ENCODE data around the gene SMARCAL1. TPM values are rescaled to one million over a fixed set of nuclear protein-coding genes. Genes with fewer than 3 reads are reported as not detected.

Gene SMARCAL1
- total RNA-seq, 2 experiments from 2014 or later: 6.3 TPM

DNA sequence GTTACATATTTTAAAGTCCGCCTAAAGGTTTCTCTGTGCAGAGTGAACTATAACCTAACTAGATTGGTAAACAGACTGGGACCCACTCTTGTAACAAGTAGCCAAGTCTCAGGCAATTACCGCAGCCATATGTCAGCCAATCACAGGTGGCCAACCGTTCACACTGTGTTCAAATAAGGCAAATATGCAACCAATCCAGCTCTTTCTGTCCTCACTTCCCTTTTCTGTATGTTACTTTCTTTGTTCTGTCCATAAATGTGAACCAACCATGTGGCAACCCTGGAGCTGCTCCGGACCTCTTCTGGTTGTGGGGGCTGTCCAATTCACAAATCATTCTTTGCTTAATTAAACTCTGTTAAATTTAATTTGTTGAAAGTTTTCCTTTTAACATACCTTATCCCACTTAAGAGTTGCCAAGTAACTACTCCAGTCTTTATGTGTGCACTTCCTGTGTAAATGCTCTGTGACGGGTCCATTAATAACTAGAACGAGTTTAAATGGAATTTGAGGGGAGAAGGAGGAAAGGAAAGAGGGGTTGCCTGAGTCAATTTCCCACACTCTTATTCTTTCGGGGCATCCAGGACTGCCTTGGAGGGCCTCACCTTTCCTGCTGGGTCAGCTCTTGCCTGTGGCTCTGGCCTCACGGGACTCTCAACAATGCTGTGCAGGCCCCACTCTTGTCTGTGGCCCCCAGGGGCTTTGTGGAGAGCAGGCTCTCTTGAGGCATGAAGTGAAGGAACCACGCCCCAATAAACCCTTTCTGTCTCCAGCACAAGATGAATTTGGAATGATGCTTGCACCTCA lies 79.7 kb downstream of the SMARCAL1 start:
- ATAC-seq (ENCODE audit: poor library complexity) (no peak), DNase-seq (no peak)
- H3K4me3 Mint-ChIP-seq: no peak overlapping the region
- TF ChIP-seq, protein P1, sequence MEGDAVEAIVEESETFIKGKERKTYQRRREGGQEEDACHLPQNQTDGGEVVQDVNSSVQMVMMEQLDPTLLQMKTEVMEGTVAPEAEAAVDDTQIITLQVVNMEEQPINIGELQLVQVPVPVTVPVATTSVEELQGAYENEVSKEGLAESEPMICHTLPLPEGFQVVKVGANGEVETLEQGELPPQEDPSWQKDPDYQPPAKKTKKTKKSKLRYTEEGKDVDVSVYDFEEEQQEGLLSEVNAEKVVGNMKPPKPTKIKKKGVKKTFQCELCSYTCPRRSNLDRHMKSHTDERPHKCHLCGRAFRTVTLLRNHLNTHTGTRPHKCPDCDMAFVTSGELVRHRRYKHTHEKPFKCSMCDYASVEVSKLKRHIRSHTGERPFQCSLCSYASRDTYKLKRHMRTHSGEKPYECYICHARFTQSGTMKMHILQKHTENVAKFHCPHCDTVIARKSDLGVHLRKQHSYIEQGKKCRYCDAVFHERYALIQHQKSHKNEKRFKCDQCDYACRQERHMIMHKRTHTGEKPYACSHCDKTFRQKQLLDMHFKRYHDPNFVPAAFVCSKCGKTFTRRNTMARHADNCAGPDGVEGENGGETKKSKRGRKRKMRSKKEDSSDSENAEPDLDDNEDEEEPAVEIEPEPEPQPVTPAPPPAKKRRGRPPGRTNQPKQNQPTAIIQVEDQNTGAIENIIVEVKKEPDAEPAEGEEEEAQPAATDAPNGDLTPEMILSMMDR (IDR thresholded peaks at IDR 0.05): no peak
- no peak overlapping the region for H3K27ac ChIP-seq (ENCODE audit: low read depth in 1 of 2, low read length in 2 of 2)
- no peaks in the 10 kb centered on the region for H3K27me3 Mint-ChIP-seq
- no peak overlapping the region for H3K27ac Mint-ChIP-seq
- no peaks in the 10 kb centered on the region for H3K36me3 Mint-ChIP-seq (ENCODE audit: low read depth)
- intact Hi-C loops (cut with DNase I, micrococcal nuclease): loop anchor here in 1 of 2 experiments (10.0 kb wide), 1 partner anchor 457 kb away; no protein-coding TSS in a partner anchor
- no peaks in the 10 kb centered on the region for H3K9me3 ChIP-seq (ENCODE audit: control insufficient read depth in 1 of 2, insufficient read depth in 1 of 2, low read length in 2 of 2)
- H3K27me3 ChIP-seq (ENCODE audit: control insufficient read depth in 1 of 2, insufficient read depth in 2 of 2, low read length in 2 of 2): no peaks in the 10 kb centered on the region
- no peaks in the 10 kb centered on the region for H3K36me3 ChIP-seq (ENCODE audit: insufficient read depth, low read length)
- ChIA-PET POLR2A (no interaction called here), CTCF (interaction anchor here (0.8 kb wide), 1 partner anchor 16 kb away, joined by 3 read pairs; no protein-coding TSS in a partner anchor)
- H3K4me3 ChIP-seq (ENCODE audit: low read length): no peak overlapping the region
- H3K4me1 ChIP-seq (ENCODE audit: insufficient read depth, low read length): no peaks in the 10 kb centered on the region
- no peaks in the 10 kb centered on the region for H3K9me3 Mint-ChIP-seq
- H3K4me1 Mint-ChIP-seq (ENCODE audit: low read depth): no peaks in the 10 kb centered on the region

DNA sequence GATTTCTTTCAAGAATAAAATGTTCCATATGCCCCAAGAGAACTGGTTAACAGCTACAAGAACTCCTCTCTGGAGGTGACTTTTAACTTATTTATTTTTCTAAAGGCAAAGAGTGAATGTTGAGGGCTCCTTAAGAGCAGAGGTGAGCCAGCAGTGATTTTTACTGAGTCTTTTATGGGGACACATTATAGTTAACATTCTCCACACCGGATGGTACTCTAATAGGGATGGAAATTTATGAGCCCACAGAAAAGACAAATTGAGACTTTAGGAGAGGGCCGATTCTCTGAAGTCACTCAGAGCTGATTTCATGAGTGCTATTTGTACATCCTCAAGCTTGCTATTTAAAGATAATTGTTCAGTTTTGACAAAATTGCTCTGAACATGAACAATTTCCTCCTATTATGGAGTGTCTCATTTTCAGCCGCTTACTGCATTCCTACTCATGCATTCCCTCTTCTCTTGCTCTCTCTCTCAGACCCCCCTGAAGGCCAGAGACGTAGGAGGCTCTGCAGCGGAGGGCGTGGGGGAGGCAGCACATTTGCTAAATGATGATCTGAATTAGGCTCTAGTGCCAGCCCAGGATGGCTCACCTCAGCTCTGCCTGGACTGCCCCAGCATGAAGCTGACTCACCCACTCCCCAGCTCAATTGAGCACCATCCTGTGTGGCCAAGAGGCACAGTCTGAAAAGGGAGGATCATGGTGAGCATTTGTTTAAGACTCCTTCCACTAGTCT lies 80.5 kb downstream of the SMARCAL1 start:
- no peaks in the 10 kb centered on the region for H3K27me3 ChIP-seq (ENCODE audit: control insufficient read depth in 1 of 2, insufficient read depth in 2 of 2, low read length in 2 of 2)
- Mint-ChIP-seq H3K27me3 (no peaks in the 10 kb centered on the region), H3K9me3 (no peaks in the 10 kb centered on the region), H3K4me3 (no peak overlapping the region), H3K27ac (no peak overlapping the region), H3K36me3 (ENCODE audit: low read depth) (no peaks in the 10 kb centered on the region), H3K4me1 (ENCODE audit: low read depth) (peaks cover 7% of the 10 kb centered on the region)
- H3K9me3 ChIP-seq (ENCODE audit: control insufficient read depth in 1 of 2, insufficient read depth in 1 of 2, low read length in 2 of 2): no peaks in the 10 kb centered on the region
- DNase-seq: no peak
- no peak for ATAC-seq (ENCODE audit: poor library complexity)
- POLR2A ChIA-PET: no interaction called here
- no peaks in the 10 kb centered on the region for H3K36me3 ChIP-seq (ENCODE audit: insufficient read depth, low read length)
- H3K4me1 ChIP-seq (ENCODE audit: insufficient read depth, low read length): peaks cover 5% of the 10 kb centered on the region
- intact Hi-C loops (cut with DNase I, micrococcal nuclease): loop anchor here in 1 of 2 experiments (10.0 kb wide), 1 partner anchor 458 kb away; no protein-coding TSS in a partner anchor
- H3K4me3 ChIP-seq (ENCODE audit: low read length): no peak overlapping the region
- TF ChIP-seq, protein P1 (IDR thresholded peaks at IDR 0.05): no peak
- no peak overlapping the region for H3K27ac ChIP-seq (ENCODE audit: low read depth in 1 of 2, low read length in 2 of 2)
- CTCF ChIA-PET: interaction anchor here (0.8 kb wide), 1 partner anchor 15 kb away, joined by 3 read pairs; no protein-coding TSS in a partner anchor

DNA sequence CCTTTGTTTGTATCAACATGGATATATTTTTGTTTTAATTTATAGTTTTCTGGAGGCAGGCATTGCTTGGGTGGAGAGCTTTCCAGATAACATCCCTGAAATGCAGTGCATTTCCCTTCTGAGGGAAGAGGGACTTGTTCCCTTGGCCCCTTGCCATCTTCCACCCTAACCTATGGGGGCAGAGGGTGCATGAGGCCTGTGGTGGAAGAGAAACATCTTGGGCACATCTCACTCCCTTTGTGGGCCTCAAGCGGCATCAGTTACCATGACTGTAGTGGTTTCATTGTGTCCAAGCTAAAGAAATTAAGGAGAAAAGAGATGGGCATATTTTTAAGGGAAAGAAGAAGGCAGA lies 81.0 kb downstream of the SMARCAL1 start:
- ChIA-PET POLR2A (no interaction called here), CTCF (interaction anchor here (0.8 kb wide), 1 partner anchor 15 kb away, joined by 3 read pairs; no protein-coding TSS in a partner anchor)
- Histone ChIP-seq H3K36me3 (ENCODE audit: insufficient read depth, low read length) (no peaks in the 10 kb centered on the region), H3K27ac (ENCODE audit: low read depth in 1 of 2, low read length in 2 of 2) (no peak overlapping the region), H3K27me3 (ENCODE audit: control insufficient read depth in 1 of 2, insufficient read depth in 2 of 2, low read length in 2 of 2) (no peaks in the 10 kb centered on the region), H3K9me3 (ENCODE audit: control insufficient read depth in 1 of 2, insufficient read depth in 1 of 2, low read length in 2 of 2) (no peaks in the 10 kb centered on the region), H3K4me1 (ENCODE audit: insufficient read depth, low read length) (peaks cover 10% of the 10 kb centered on the region), H3K4me3 (ENCODE audit: low read length) (no peak overlapping the region)
- Mint-ChIP-seq H3K27me3 (no peaks in the 10 kb centered on the region), H3K4me1 (ENCODE audit: low read depth) (peaks cover 12% of the 10 kb centered on the region), H3K9me3 (no peaks in the 10 kb centered on the region), H3K36me3 (ENCODE audit: low read depth) (peaks cover 2% of the 10 kb centered on the region), H3K4me3 (no peak overlapping the region), H3K27ac (no peak overlapping the region)
- intact Hi-C loops (cut with DNase I, micrococcal nuclease): loop anchor here in 1 of 2 experiments (10.0 kb wide), 1 partner anchor 459 kb away; no protein-coding TSS in a partner anchor
- no peak for ATAC-seq (ENCODE audit: poor library complexity)
- TF ChIP-seq, protein P1 (IDR thresholded peaks at IDR 0.05): no peak
- no peak for DNase-seq
